ENCODE measurements around the gene INPP4B. TPM values are rescaled to one million over a fixed set of nuclear protein-coding genes. Genes with fewer than 3 reads are reported as not detected.

The INPP4B gene
- 2.6 and 3.4 TPM in 2 replicates for total RNA-seq
- long read RNA-seq, partial matches to known transcripts = 2 of 4 reads
- long read RNA-seq, other reads (novel, unspliced or antisense) = 2 of 4 reads

- DNase-seq (ENCODE audit: low spot score, unreplicated experiment) = peak; percentile 31
- peaks cover 64% of the 10 kb centered on the region for H3K27me3 Mint-ChIP-seq
- H3K9me3 Mint-ChIP-seq (ENCODE audit: low read depth) = no peaks in the 10 kb centered on the region
- H3K4me1 Mint-ChIP-seq (ENCODE audit: low read depth) = peaks cover 3% of the 10 kb centered on the region
- peak within 1 kb of the TSS; percentile 82 for H3K4me3 Mint-ChIP-seq (ENCODE audit: low read depth)
- no peaks in the 10 kb centered on the region for H3K36me3 Mint-ChIP-seq (ENCODE audit: insufficient read depth)
- H3K27ac Mint-ChIP-seq = peak within 1 kb of the TSS; percentile 29
- no peak for TF ChIP-seq CTCF (IDR thresholded peaks at IDR 0.05; ENCODE audit: unreplicated experiment)
Measured at GRCh38 chr4:142846108-142846728, at the start of gene INPP4B. TSS of gene INPP4B (minus strand) at chr4:142846301.

- no peak overlapping the region for H3K27ac Mint-ChIP-seq
- H3K36me3 Mint-ChIP-seq (ENCODE audit: insufficient read depth) = no peaks in the 10 kb centered on the region
- no peak overlapping the region for H3K4me3 Mint-ChIP-seq (ENCODE audit: low read depth)
- no peaks in the 10 kb centered on the region for H3K4me1 Mint-ChIP-seq (ENCODE audit: low read depth)
- H3K9me3 Mint-ChIP-seq (ENCODE audit: low read depth) = peaks cover 45% of the 10 kb centered on the region
- TF ChIP-seq CTCF (IDR thresholded peaks at IDR 0.05; ENCODE audit: unreplicated experiment) = no peak
- DNase-seq (ENCODE audit: low spot score, unreplicated experiment) = no peak
- H3K27me3 Mint-ChIP-seq = no peaks in the 10 kb centered on the region
Measured at GRCh38 chr4:142893012-142893411, 46.9 kb upstream of the INPP4B start.

- no peak for DNase-seq (ENCODE audit: low spot score, unreplicated experiment)
- Mint-ChIP-seq H3K36me3 (ENCODE audit: insufficient read depth) (no peaks in the 10 kb centered on the region), H3K4me1 (ENCODE audit: low read depth) (no peaks in the 10 kb centered on the region), H3K9me3 (ENCODE audit: low read depth) (no peaks in the 10 kb centered on the region), H3K27ac (no peak overlapping the region), H3K4me3 (ENCODE audit: low read depth) (no peak overlapping the region), H3K27me3 (no peaks in the 10 kb centered on the region)
- no peak for TF ChIP-seq CTCF (IDR thresholded peaks at IDR 0.05; ENCODE audit: unreplicated experiment)
Measured at GRCh38 chr4:142886566-142886965, 40.5 kb upstream of the INPP4B start.

GRCh38 chr4:142883040-142883832 is 37.1 kb upstream of the INPP4B start:
- Mint-ChIP-seq H3K9me3 (ENCODE audit: low read depth) (no peaks in the 10 kb centered on the region), H3K27me3 (no peaks in the 10 kb centered on the region), H3K27ac (no peak overlapping the region), H3K4me3 (ENCODE audit: low read depth) (no peak overlapping the region), H3K36me3 (ENCODE audit: insufficient read depth) (no peaks in the 10 kb centered on the region), H3K4me1 (ENCODE audit: low read depth) (no peaks in the 10 kb centered on the region)
- DNase-seq (ENCODE audit: low spot score, unreplicated experiment) = no peak
- TF ChIP-seq CTCF (IDR thresholded peaks at IDR 0.05; ENCODE audit: unreplicated experiment) = peak; percentile 65

- TF ChIP-seq CTCF (IDR thresholded peaks at IDR 0.05; ENCODE audit: unreplicated experiment) = no peak
- Mint-ChIP-seq H3K4me1 (ENCODE audit: low read depth) (no peaks in the 10 kb centered on the region), H3K4me3 (ENCODE audit: low read depth) (no peak overlapping the region), H3K27ac (no peak overlapping the region), H3K27me3 (no peaks in the 10 kb centered on the region), H3K9me3 (ENCODE audit: low read depth) (no peaks in the 10 kb centered on the region), H3K36me3 (ENCODE audit: insufficient read depth) (no peaks in the 10 kb centered on the region)
- no peak for DNase-seq (ENCODE audit: low spot score, unreplicated experiment)
Measured at GRCh38 chr4:142882159-142882558, 36.1 kb upstream of the INPP4B start.

Data from progenitor cell of endocrine pancreas (in vitro differentiated cells).